Activated B cell treated with CpG ODN at 0.5 μM for 24 hours (primary cell): ENCODE results near the gene NR3C1. TPM values are rescaled to one million over a fixed set of nuclear protein-coding genes. Genes with fewer than 3 reads are reported as not detected.

Source experiments
- ATAC-seq: fragments of 200-7000 bp; cut with Tn5 transposase; one replicate; pipeline ENCODE4 v1.10.0; 2021; ENCODE audit warnings: low read depth, mild to moderate bottlenecking, moderate library complexity
- CTCF ChIA-PET: fragments of 350-600 bp; sonication (Branson Sonifier 250); formaldehyde crosslinking; loops from one replicate; lab custom pipeline; 2021; ENCODE audit warnings: antibody characterized with exemption; lab: Charles Lee
- POLR2A ChIA-PET: fragments of 350-600 bp; sonication (Branson Sonifier 250); formaldehyde crosslinking; loops from one replicate; lab custom pipeline; 2021; ENCODE audit warnings: antibody characterized with exemption; lab: Charles Lee
- DNase-seq: peaks from one replicate; pipeline ENCODE4 v3.0.0; 2022
- H3K27ac Mint-ChIP-seq: one replicate; pipeline ENCODE4 v1.8.0; 2020; ENCODE audit warnings: mixed read lengths
- H3K27me3 Mint-ChIP-seq: one replicate; pipeline ENCODE4 v1.8.0; 2021; ENCODE audit warnings: mixed read lengths
- H3K36me3 Mint-ChIP-seq: one replicate; pipeline ENCODE4 v1.8.0; 2021; ENCODE audit warnings: low read depth, mixed read lengths
- H3K4me1 Mint-ChIP-seq: one replicate; pipeline ENCODE4 v1.8.0; 2021; ENCODE audit warnings: mixed read lengths
- H3K4me3 Mint-ChIP-seq: one replicate; pipeline ENCODE4 v1.8.0; 2020; ENCODE audit warnings: mild to moderate bottlenecking, mixed read lengths
- H3K9me3 Mint-ChIP-seq: one replicate; pipeline ENCODE4 v1.8.0; 2020; ENCODE audit warnings: mixed read lengths
- CTCF ChIP-seq: fragments of 200-600 bp; IDR thresholded peaks from one replicate; pipeline ENCODE4 v1.8.0; 2022; ENCODE audit warnings: antibody characterized with exemption, mild to moderate bottlenecking
- intact Hi-C: fragments of 100-400 bp; cut with micrococcal nuclease; formaldehyde crosslinking; loops from one replicate; pipeline ENCODE4 v1.15.1; 2024
- total RNA-seq: library from RNA; stranded (reverse); gene quantifications from 2 replicates; pipeline ENCODE4 v1.2.3, GENCODE V29; 2022

The NR3C1 gene
- total RNA-seq, 1 donor from 2014 or later, result 110 TPM

DNA sequence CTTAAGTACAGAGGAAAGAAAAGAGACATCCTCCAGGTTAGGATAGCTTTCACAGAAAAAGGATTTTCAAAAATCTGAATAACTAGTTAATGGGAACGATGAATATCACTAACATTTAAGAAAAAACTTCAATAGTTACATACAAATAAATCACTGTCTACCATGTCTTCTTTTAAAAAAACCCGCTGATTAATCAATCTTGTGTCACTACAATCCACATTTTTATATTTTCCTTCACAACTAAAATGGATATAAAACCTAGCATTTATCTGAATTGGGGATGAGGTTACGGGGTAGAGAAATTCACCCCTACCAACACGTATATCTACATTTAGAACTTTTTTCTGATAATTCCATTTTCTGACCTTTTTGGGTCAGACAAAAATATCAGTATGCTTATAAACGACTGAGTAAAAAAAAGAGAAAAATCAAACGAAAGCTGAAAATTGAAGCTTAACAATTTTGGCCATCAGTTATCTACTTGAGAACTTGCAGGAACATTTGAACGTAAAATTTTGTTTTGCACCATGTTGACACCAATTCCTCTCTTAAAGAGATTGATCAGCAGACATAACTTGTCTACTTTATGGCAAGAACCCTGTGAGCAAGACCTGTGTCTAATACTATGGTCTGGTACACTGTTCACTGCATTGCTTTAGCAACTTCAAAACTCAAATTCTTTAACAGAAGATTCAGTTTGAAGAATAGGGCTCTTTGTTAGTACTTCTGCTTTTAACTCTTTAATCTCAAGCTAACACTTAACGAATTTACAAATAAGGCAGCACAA lies 4.8 kb downstream of the NR3C1 start:
- intact Hi-C loops, result no loop called here
- CTCF ChIA-PET, result interaction anchor here (1.5 kb wide), 1 partner anchor 396 kb away, joined by 3 read pairs; no protein-coding TSS in a partner anchor
- POLR2A ChIA-PET, result interaction anchor here (0.6 to 1.0 kb wide), 4 partner anchors 22 to 396 kb away, joined by 3 to 7 read pairs (median 4); no protein-coding TSS in a partner anchor

GRCh38 chr5:143398053-143398355 lies 5.5 kb downstream of the NR3C1 start:
- peaks cover 90% of the 10 kb centered on the region for H3K4me1 Mint-ChIP-seq
- DNase-seq (no peak), ATAC-seq (no peak)
- TF ChIP-seq CTCF, result no peak
- H3K4me3 Mint-ChIP-seq, result peak overlapping the region; percentile 90
- CTCF ChIA-PET, result interaction anchor here (1.5 kb wide), 1 partner anchor 395 kb away, joined by 3 read pairs; no protein-coding TSS in a partner anchor
- H3K27me3 Mint-ChIP-seq, result no peaks in the 10 kb centered on the region
- H3K27ac Mint-ChIP-seq, result no peak overlapping the region
- no peaks in the 10 kb centered on the region for H3K9me3 Mint-ChIP-seq
- intact Hi-C loops, result no loop called here
- POLR2A ChIA-PET, result interaction anchor here (0.6 to 1.0 kb wide), 3 partner anchors 22 to 396 kb away, joined by 4 to 7 read pairs (median 5); no protein-coding TSS in a partner anchor
- H3K36me3 Mint-ChIP-seq, result peaks cover 39% of the 10 kb centered on the region

More for the DNA sequence above, 4.8 kb downstream of the NR3C1 start:
- ATAC-seq, result no peak
- no peak overlapping the region for H3K27ac Mint-ChIP-seq
- no peak for TF ChIP-seq CTCF
- peaks cover 84% of the 10 kb centered on the region for H3K4me1 Mint-ChIP-seq
- H3K27me3 Mint-ChIP-seq, result no peaks in the 10 kb centered on the region
- no peaks in the 10 kb centered on the region for H3K9me3 Mint-ChIP-seq
- H3K4me3 Mint-ChIP-seq, result peak overlapping the region; percentile 90
- H3K36me3 Mint-ChIP-seq, result peaks cover 39% of the 10 kb centered on the region
- DNase-seq, result no peak

GRCh38 chr5:143397302-143398052 lies 6.0 kb downstream of the NR3C1 start:
- POLR2A ChIA-PET, result interaction anchor here (1.0 to 2.7 kb wide), 2 partner anchors 394 to 395 kb away, joined by 5 to 9 read pairs; no protein-coding TSS in a partner anchor
- no peak for TF ChIP-seq CTCF
- CTCF ChIA-PET, result interaction anchor here (1.5 kb wide), 1 partner anchor 395 kb away, joined by 3 read pairs; no protein-coding TSS in a partner anchor
- intact Hi-C loops, result no loop called here
- Mint-ChIP-seq H3K27me3 (no peaks in the 10 kb centered on the region), H3K4me3 (peak overlapping the region; percentile 60), H3K27ac (peak overlapping the region; percentile 46), H3K9me3 (no peaks in the 10 kb centered on the region), H3K4me1 (peaks cover 95% of the 10 kb centered on the region), H3K36me3 (peaks cover 39% of the 10 kb centered on the region)
- DNase-seq (no peak), ATAC-seq (no peak)

DNA sequence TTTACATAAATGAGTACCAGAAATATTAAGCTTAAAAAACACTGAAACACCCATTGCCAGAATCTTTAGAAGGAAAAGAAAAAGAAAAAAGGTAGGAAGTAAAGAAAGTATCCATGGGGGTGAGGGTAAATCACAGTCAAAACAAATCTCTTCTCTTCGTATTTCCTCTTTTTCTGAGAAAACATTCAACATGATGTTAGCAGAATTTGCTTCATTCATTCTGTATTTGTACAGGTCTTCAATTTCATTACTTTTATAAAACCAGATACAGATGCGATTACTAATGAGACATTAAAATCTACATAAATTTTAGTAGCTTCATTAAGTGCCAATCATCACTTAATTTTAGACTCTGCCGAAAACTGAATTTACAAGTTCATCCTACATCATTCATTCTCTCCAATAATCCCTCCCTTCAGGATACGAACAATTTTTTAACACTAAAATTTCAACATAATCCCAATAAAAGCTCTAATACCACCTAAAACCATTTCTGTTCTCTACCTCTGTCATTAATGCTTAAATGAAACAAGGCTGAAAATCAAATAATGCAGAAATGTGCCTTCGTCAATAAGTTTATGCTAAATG lies 7.0 kb downstream of the NR3C1 start:
- no peaks in the 10 kb centered on the region for H3K27me3 Mint-ChIP-seq
- no peaks in the 10 kb centered on the region for H3K9me3 Mint-ChIP-seq
- peak; percentile 59 for ATAC-seq
- H3K27ac Mint-ChIP-seq, result peak overlapping the region; percentile 82
- intact Hi-C loops, result no loop called here
- H3K4me3 Mint-ChIP-seq, result peak overlapping the region; percentile 75
- TF ChIP-seq CTCF, result no peak
- DNase-seq, result no peak
- H3K4me1 Mint-ChIP-seq, result peaks cover 93% of the 10 kb centered on the region
- ChIA-PET POLR2A (interaction anchor here (1.8 to 2.7 kb wide), 2 partner anchors 8 to 393 kb away, joined by 9 to 11 read pairs; no protein-coding TSS in a partner anchor), CTCF (no interaction called here)
- H3K36me3 Mint-ChIP-seq, result peaks cover 39% of the 10 kb centered on the region
